ENCODE data around the gene CTDP1.

CTDP1 gene

GRCh38 chr18:79644666-79645057 is 34.9 kb upstream of the CTDP1 start:
- no peak for DNase-seq

GRCh38 chr18:79645291-79645983 is 34.2 kb upstream of the CTDP1 start:
- DNase-seq, result no peak

- DNase-seq, result no peak
Measured at GRCh38 chr18:79647307-79647706, 32.3 kb upstream of the CTDP1 start.

- no peak for DNase-seq
Measured at GRCh38 chr18:79650959-79651358, 28.6 kb upstream of the CTDP1 start.

- peak; percentile 54 for DNase-seq
Measured at GRCh38 chr18:79657342-79657996, 22.1 kb upstream of the CTDP1 start.

- DNase-seq, result no peak
Measured at GRCh38 chr18:79658366-79658765, 21.2 kb upstream of the CTDP1 start.

GRCh38 chr18:79659733-79660132 is 19.9 kb upstream of the CTDP1 start:
- no peak for DNase-seq

GRCh38 chr18:79662034-79662433 is 17.6 kb upstream of the CTDP1 start:
- no peak for DNase-seq

- DNase-seq, result no peak
Measured at GRCh38 chr18:79662439-79662838, 17.2 kb upstream of the CTDP1 start.

GRCh38 chr18:79664525-79665125 is 15.0 kb upstream of the CTDP1 start:
- no peak for DNase-seq

- DNase-seq, result no peak
Measured at GRCh38 chr18:79668203-79668602, 11.4 kb upstream of the CTDP1 start.

GRCh38 chr18:79672490-79673276 is 6.9 kb upstream of the CTDP1 start:
- no peak for DNase-seq

GRCh38 chr18:79677221-79677620 is 2.4 kb upstream of the CTDP1 start:
- no peak for DNase-seq

GRCh38 chr18:79677840-79678239 is 1.8 kb upstream of the CTDP1 start:
- no peak for DNase-seq

GRCh38 chr18:79678665-79679551 is 695 bp upstream of the CTDP1 start:
- DNase-seq, result peak; percentile 99

GRCh38 chr18:79680100-79680879 is 687 bp downstream of the CTDP1 start:
- peak; percentile 8 for DNase-seq

- DNase-seq, result no peak
Measured at GRCh38 chr18:79680891-79681339, 1.3 kb downstream of the CTDP1 start.

GRCh38 chr18:79681484-79682387 is 2.1 kb downstream of the CTDP1 start:
- DNase-seq, result no peak

- no peak for DNase-seq
Measured at GRCh38 chr18:79682481-79682880, 2.9 kb downstream of the CTDP1 start.

GRCh38 chr18:79682894-79683625 is 3.5 kb downstream of the CTDP1 start:
- DNase-seq, result no peak

All from NCI-H345 (cell line).